GM12878 (cell line): ENCODE measurements around the gene GNAL. TPM values are rescaled to one million over a fixed set of nuclear protein-coding genes. Genes with fewer than 3 reads are reported as not detected.
A peak's percentile ranks its signal among the peaks of the same experiment; 100 is the strongest.

Experiments used
- ATAC-seq: fragments of 200-7000 bp; cut with Tn5 transposase; 3 replicates; pipeline ENCODE4 v1.9.1; 2020; ENCODE audit warnings: mild to moderate bottlenecking, moderate library complexity
- BruUV-seq: library from RNA; stranded (reverse); fragments of 400-500 nt; replicated peaks from 2 replicates; lab custom pipeline; 2021; lab: Mats Ljungman, UMichigan
- CTCF ChIA-PET: fragments of 300-600 bp; sonication (Branson Sonifier 250); formaldehyde crosslinking; extraction: SDS; loops from one replicate; lab custom pipeline; 2021; ENCODE audit warnings: inconsistent platforms; lab: Yijun Ruan, JAX
- POLR2A ChIA-PET: fragments of 350-600 bp; formaldehyde crosslinking; extraction: SDS; loops from one replicate; lab custom pipeline; 2021; ENCODE audit warnings: inconsistent platforms; lab: Charles Lee
- RAD21 ChIA-PET: fragments of 300-600 bp; sonication (Branson Sonifier 250); formaldehyde crosslinking; loops from one replicate; lab custom pipeline; 2023; ENCODE audit warnings: antibody characterized with exemption; ENCODE audit not compliant: unreplicated experiment; lab: Charles Lee
- SMC1A ChIA-PET: fragments of 300-600 bp; sonication (Branson Sonifier 250); formaldehyde crosslinking; loops from one replicate; lab custom pipeline; 2023; ENCODE audit not compliant: unreplicated experiment, uncharacterized antibody; lab: Charles Lee
- DNase-seq: peaks from one replicate; pipeline ENCODE4 v3.0.0-alpha.2; 2011; ENCODE audit warnings: low read depth, low spot score
- FAIRE-seq: peaks from 3 replicates; lab custom pipeline; 2011; peaks lifted over from hg19 to GRCh38; lab: Jason Lieb, UNC
- H2AFZ ChIP-seq: 2 replicates; pipeline ENCODE4 v1.6.0; 2011; ENCODE audit warnings: low read depth, low read length, control low read depth; ENCODE audit not compliant: control insufficient read depth
- H3K27ac ChIP-seq: 2 replicates; pipeline ENCODE4 v1.5.1; 2011; ENCODE audit warnings: control low read depth; ENCODE audit not compliant: control insufficient read depth, insufficient read depth
- H3K27me3 ChIP-seq, 2 experiments: replicated peaks in 1 of 2; 2 replicates each; pipeline versions ENCODE4 v1.6.0 to v1.6.1; 2011; ENCODE audit warnings: low read length in 1 of 2; ENCODE audit not compliant: control insufficient read depth in 2 of 2, insufficient read depth in 2 of 2
- H3K36me3 ChIP-seq, 2 experiments: 2 replicates each; pipeline ENCODE4 v1.5.1; 2011; ENCODE audit warnings: low read length in 1 of 2; ENCODE audit not compliant: control insufficient read depth in 2 of 2, insufficient read depth in 2 of 2
- H3K4me1 ChIP-seq: 2 replicates; pipeline ENCODE4 v1.6.1; 2011; ENCODE audit warnings: mild to moderate bottlenecking, low read length, moderate library complexity, mixed read lengths; ENCODE audit not compliant: control insufficient read depth, insufficient read depth
- H3K4me2 ChIP-seq: 2 replicates; pipeline ENCODE4 v1.6.0; 2011; ENCODE audit warnings: control low read depth; ENCODE audit not compliant: control insufficient read depth, insufficient read depth
- H3K4me3 ChIP-seq: fragments of 200-600 bp; sonication (generic); 2 replicates; pipeline ENCODE4 v1.5.1; 2016
- H3K79me2 ChIP-seq: 2 replicates; pipeline ENCODE4 v1.6.0; 2011; ENCODE audit warnings: low read length; ENCODE audit not compliant: control insufficient read depth, insufficient read depth
- H3K9ac ChIP-seq: 2 replicates; pipeline ENCODE4 v1.8.0; 2011; ENCODE audit warnings: low read length, control low read depth, mixed read lengths; ENCODE audit not compliant: control insufficient read depth, insufficient read depth
- H3K9me3 ChIP-seq: replicated peaks from 3 replicates; pipeline ENCODE4 v1.5.1; 2011; ENCODE audit warnings: mild to moderate bottlenecking, low read length; ENCODE audit not compliant: control insufficient read depth, insufficient read depth
- H4K20me1 ChIP-seq: 2 replicates; pipeline ENCODE4 v1.6.0; 2011; ENCODE audit not compliant: control insufficient read depth, insufficient read depth
- BMI1 ChIP-seq: fragments of 450-650 bp; IDR thresholded peaks from 2 replicates; pipeline ENCODE4 v1.6.1; 2016; ENCODE audit warnings: mild to moderate bottlenecking, moderate library complexity, borderline replicate concordance
- CHD4 ChIP-seq: fragments of 200-600 bp; sonication (generic); IDR thresholded peaks from 2 replicates; pipeline ENCODE4 v1.6.1; 2016; ENCODE audit warnings: mild to moderate bottlenecking
- EGR1 ChIP-seq, 2 experiments: IDR thresholded peaks; 1 replicate in 1 of 2; 2 replicates in 1 of 2; pipeline ENCODE4 v1.6.1; 2011 to 2012; ENCODE audit warnings: low read depth in 2 of 2, low read length in 2 of 2, borderline replicate concordance in 1 of 2, mild to moderate bottlenecking in 1 of 2, moderate library complexity in 1 of 2
- ETV6 ChIP-seq, 2 experiments: fragments of 450-650 bp in 1 of 2; IDR thresholded peaks in 1 of 2; conservative IDR thresholded peaks in 1 of 2; 2 replicates each; pipeline ENCODE4 v1.6.1; 2014; ENCODE audit warnings: antibody characterized with exemption in 1 of 2, borderline replicate concordance in 1 of 2, low read depth in 1 of 2, mild to moderate bottlenecking in 1 of 2, moderate library complexity in 1 of 2
- IKZF2 ChIP-seq, 2 experiments: fragments of 450-650 bp; IDR thresholded peaks; 2 replicates each; pipeline ENCODE4 v1.6.1; 2017; ENCODE audit warnings: mild to moderate bottlenecking in 2 of 2, moderate library complexity in 2 of 2
- KAT2A ChIP-seq: conservative IDR thresholded peaks from 2 replicates; pipeline ENCODE4 v1.6.1; 2011; ENCODE audit warnings: low read depth, low read length; ENCODE audit not compliant: control insufficient read depth
- MEF2A ChIP-seq: IDR thresholded peaks from 2 replicates; pipeline ENCODE4 v1.6.1; 2011; ENCODE audit warnings: low read depth, mild to moderate bottlenecking, low read length, moderate library complexity; ENCODE audit not compliant: insufficient read depth
- PKNOX1 ChIP-seq: fragments of 450-650 bp; IDR thresholded peaks from 2 replicates; pipeline ENCODE4 v1.6.1; 2016; ENCODE audit warnings: mild to moderate bottlenecking
- REST ChIP-seq: IDR thresholded peaks from 2 replicates; pipeline ENCODE4 v1.6.1; 2012; ENCODE audit warnings: mild to moderate bottlenecking, low read depth, low read length
- SMC3 ChIP-seq: IDR thresholded peaks from 2 replicates; pipeline ENCODE4 v1.6.1; 2011; ENCODE audit warnings: low read length, improper control_type of control experiment, borderline replicate concordance
- TCF3 ChIP-seq: IDR thresholded peaks from 2 replicates; pipeline ENCODE4 v1.6.1; 2012; ENCODE audit warnings: low read depth, mild to moderate bottlenecking, low read length, borderline replicate concordance; ENCODE audit not compliant: insufficient read depth
- TCF7 ChIP-seq: IDR thresholded peaks from 2 replicates; pipeline ENCODE4 v1.6.1; 2014; ENCODE audit warnings: antibody characterized with exemption, borderline replicate concordance
- ZBTB4 ChIP-seq: fragments of 450-650 bp; formaldehyde crosslinking; IDR thresholded peaks from 2 replicates; pipeline ENCODE4 v1.4.0; 2022; ENCODE audit warnings: mild to moderate bottlenecking, moderate library complexity
- ZNF207 ChIP-seq: fragments of 450-650 bp; IDR thresholded peaks from 2 replicates; pipeline ENCODE4 v1.6.1; 2014; ENCODE audit warnings: antibody characterized with exemption, mild to moderate bottlenecking, borderline replicate concordance
- ZNF384 ChIP-seq: IDR thresholded peaks from 2 replicates; pipeline ENCODE4 v1.6.1; 2012; ENCODE audit warnings: low read depth, mild to moderate bottlenecking, low read length, improper control_type of control experiment, borderline replicate concordance
- WGBS: methylation state at CpG from one replicate; pipeline ENCODE4 v1.1.6; 2016; ENCODE audit warnings: low lambda C conversion rate; ENCODE audit not compliant: insufficient replicate concordance, insufficient coverage; ENCODE audit errors: missing lambda C conversion rate; 5-methylcytosine and 5-hydroxymethylcytosine counted together
- in situ Hi-C: fragments of 300-500 bp; cut with MboI; formaldehyde crosslinking; loops from 9 replicates; pipeline ENCODE4 v1.14.3; 2018; ENCODE audit warnings: mixed read lengths
- intact Hi-C: fragments of 100-400 bp; cut with micrococcal nuclease; formaldehyde crosslinking; loops from one replicate; pipeline ENCODE4 v1.14.2; 2022; ENCODE audit not compliant: unreplicated experiment
- polyA plus RNA-seq, 11 experiments: library from polyadenylated mRNA; depleted of rRNA in 4 of 11; unstranded in 6 of 11; stranded (reverse) in 5 of 11; fragments of >200 nt; fragmentation: Nextera tagmentation in 4 of 11; fragmentation: Illumina TruSeq in 1 of 11; extraction: Ambion mirVana in 4 of 11; extraction: Trizol in 1 of 11; gene quantifications; 1 replicate in 1 of 11; 2 replicates in 10 of 11; pipeline versions ENCODE4 v1.2.1 to v1.2.3, GENCODE V29; 2011 to 2016; ENCODE audit warnings: inconsistent platforms in 2 of 11, missing spikeins in 2 of 11, low read depth in 1 of 11
- total RNA-seq, 4 experiments: library from RNA; depleted of rRNA in 3 of 4; stranded (reverse); fragments of >200 nt in 3 of 4; fragmentation: Illumina TruSeq in 1 of 4; extraction: Trizol in 1 of 4; gene quantifications; 2 replicates each; pipeline versions ENCODE4 v1.2.1 to v1.2.3, GENCODE V29; 2013 to 2021

The GNAL gene
- total and polyA plus RNA-seq, 10 of the 15 experiments (the other 5 are each of a cell fraction or from before 2014, with no cell fraction given), result 0.02 to 0.39 (median 0.05) TPM; not detected in 5

GRCh38 chr18:11868230-11868629, 179.2 kb downstream of the GNAL start (continued):
- TF ChIP-seq REST (no peak), PKNOX1 (no peak)

GRCh38 chr18:11871501-11871900, 182.4 kb downstream of the GNAL start:
- H3K9me3 ChIP-seq, result no peaks in the 10 kb centered on the region
- no peak for FAIRE-seq
- H3K36me3 ChIP-seq, result no peaks in the 10 kb centered on the region
- no peak overlapping the region for H3K27ac ChIP-seq
- no peak overlapping the region for H3K9ac ChIP-seq
- no peak for DNase-seq
- ATAC-seq, result peak; percentile 77
- BruUV-seq, result no TSS peak
- ChIA-PET SMC1A (interaction anchor here (0.8 kb wide), 2 partner anchors 28 to 66 kb away, joined by 3 to 4 read pairs; no protein-coding TSS in a partner anchor), RAD21 (interaction anchor here (0.6 kb wide), 1 partner anchor 823 kb away, joined by 3 read pairs; no protein-coding TSS in a partner anchor), POLR2A (no interaction called here), CTCF (no interaction called here)
- H3K27me3 ChIP-seq, result no peaks in the 10 kb centered on the region
- H3K4me3 ChIP-seq, result no peak overlapping the region
- H4K20me1 ChIP-seq, result no peaks in the 10 kb centered on the region
- 3% methylated on average over 5 of the region's 5 CpGs for WGBS
- no peaks in the 10 kb centered on the region for H3K4me1 ChIP-seq
- H2AFZ ChIP-seq, result no peak overlapping the region
- intact Hi-C loops, result loop anchor here (5.0 kb wide), 1 partner anchor 139 kb away; no protein-coding TSS in a partner anchor
- no peaks in the 10 kb centered on the region for H3K79me2 ChIP-seq
- H3K4me2 ChIP-seq, result no peak overlapping the region
- in situ Hi-C loops, result no loop called here
- peak; percentile 18 to 24; a peak in 1 of 4 replicates for TF ChIP-seq IKZF2 (IDR thresholded peaks at IDR 0.05)
- TF ChIP-seq SMC3, result no peak
- no peak for TF ChIP-seq BMI1
- TF ChIP-seq TCF7, result peak; percentile 47; the same call in 1 of the 2 replicates
- no peak for TF ChIP-seq ZNF384
- TF ChIP-seq ETV6 (conservative IDR thresholded peaks at IDR 0.05 in 1 of 2, IDR thresholded peaks at IDR 0.05 in 1 of 2; ENCODE audit: borderline replicate concordance in 1 of 2, low read depth in 1 of 2), result no peak
- no peak for TF ChIP-seq KAT2A
- TF ChIP-seq CHD4, result no peak
- TF ChIP-seq TCF3, result no peak
- TF ChIP-seq ZBTB4 (CRISPR knock-in tag), result no peak
- no peak for TF ChIP-seq EGR1 (IDR thresholded peaks at IDR 0.05; ENCODE audit: borderline replicate concordance in 1 of 2, low read depth in 2 of 2, low read length in 2 of 2)
- no peak for TF ChIP-seq ZNF207
- no peak for TF ChIP-seq MEF2A
